GM12892 (cell line): ENCODE results near the gene ICAM2.

ENCODE experiments used
- POLR2A ChIP-seq: IDR thresholded peaks from 2 replicates; pipeline ENCODE4 v1.6.1; 2011; ENCODE audit warnings: low read depth, low read length, control low read depth
- POLR2AphosphoS5 ChIP-seq: IDR thresholded peaks from 2 replicates; pipeline ENCODE4 v1.6.1; 2011; ENCODE audit warnings: low read depth, low read length, control low read depth

DNA sequence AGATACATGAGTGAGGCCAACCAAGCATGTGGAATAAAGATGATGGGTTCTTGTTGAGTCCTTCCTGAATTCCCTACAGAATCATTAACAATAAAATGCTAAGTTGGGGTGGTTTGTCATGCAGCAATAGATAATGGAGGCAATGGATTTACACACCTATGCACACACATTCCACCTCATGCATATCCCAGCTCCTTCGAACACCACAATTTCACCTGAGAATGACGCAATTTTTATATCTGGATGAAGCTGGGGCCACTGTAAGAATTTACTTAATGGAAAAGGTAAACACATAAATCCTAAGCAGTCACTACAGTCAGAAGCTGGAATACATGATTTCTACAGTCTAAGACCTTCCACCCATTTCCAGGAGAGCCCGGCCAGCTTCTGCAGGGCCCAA lies 49.8 kb upstream of the ICAM2 start:
- TF ChIP-seq POLR2A, result no peak
- TF ChIP-seq POLR2AphosphoS5, result no peak
